NCI-H2107 treated with DMSO at 0.1 percent for 48 hours (cell line): Measurements from ENCODE around the gene TRIM54.

Source experiments
- DNase-seq: peaks from one replicate; lab custom pipeline; 2025; ENCODE audit not compliant: unreplicated experiment; lab: John Stamatoyannopoulos, UW

TRIM54 gene

DNA sequence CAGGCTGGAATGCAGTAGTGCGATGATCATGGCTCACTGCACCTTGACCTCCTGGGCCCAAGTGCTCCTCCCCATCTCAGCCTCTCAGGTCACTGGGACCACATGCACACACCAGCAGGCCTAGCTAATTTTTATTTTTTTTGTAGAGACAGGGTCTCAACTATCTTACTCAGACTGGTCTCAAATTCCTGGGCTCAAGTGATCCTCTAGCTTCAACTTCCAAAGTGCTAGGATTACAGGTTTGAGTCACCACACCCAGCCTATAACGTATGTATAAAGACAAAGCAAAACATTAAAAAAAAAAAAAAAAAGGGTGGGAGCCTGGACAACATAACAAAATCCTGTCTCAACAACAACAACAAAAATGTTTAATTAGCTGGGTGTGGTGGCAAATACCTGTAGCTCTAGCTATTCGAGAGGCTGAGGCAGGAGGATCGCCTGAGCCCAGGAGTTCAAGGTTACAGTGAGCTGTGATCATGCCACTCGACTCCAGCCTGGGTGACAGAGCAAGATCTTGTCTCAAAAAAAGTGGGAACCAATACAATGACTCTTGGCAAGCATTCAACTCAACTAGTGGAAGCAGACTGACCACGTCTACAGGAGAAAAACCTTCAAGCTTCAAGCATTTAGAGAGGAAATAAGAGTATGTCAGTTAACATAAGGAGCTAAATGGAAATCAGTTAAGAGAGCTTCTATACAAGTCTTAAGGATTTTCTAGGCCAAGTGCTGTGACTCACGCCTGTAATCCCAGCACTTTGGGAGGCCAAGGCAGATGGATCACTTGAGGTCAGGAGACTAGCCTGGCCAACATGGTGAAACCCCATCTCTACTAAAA lies 71.8 kb downstream of the TRIM54 start:
- no peak for DNase-seq

DNA sequence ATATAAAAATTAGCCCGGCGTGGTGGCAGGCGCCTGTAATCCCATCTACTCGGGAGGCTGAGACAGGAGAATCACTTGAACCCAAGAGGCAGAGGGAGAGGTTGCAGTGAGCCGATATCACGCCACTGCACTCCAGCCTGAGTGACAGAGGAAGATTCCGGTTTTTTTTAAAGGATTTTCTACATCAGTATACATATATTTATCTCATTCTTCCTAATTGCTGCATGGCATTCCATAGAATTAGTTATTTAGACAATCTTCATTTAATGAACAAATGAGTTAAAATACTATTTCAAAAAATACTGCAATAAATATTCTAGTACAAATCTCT lies 72.3 kb downstream of the TRIM54 start:
- no peak for DNase-seq

DNA sequence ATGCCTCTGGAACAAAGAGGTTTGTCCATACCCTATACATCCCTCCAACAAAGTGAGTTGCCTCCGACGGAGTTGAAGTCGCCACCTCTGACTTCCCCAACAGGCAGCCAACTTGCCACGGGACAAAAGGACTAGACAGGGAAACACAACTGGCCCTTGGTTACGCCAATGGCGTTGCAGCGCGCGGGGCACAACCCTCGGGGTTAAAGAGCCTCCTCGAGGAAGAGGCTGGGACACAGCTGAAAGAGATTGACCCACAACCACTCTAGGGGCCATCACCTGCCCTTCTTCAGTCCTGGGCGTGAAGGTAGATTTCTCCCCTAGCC lies 73.8 kb downstream of the TRIM54 start:
- DNase-seq: no peak

DNA sequence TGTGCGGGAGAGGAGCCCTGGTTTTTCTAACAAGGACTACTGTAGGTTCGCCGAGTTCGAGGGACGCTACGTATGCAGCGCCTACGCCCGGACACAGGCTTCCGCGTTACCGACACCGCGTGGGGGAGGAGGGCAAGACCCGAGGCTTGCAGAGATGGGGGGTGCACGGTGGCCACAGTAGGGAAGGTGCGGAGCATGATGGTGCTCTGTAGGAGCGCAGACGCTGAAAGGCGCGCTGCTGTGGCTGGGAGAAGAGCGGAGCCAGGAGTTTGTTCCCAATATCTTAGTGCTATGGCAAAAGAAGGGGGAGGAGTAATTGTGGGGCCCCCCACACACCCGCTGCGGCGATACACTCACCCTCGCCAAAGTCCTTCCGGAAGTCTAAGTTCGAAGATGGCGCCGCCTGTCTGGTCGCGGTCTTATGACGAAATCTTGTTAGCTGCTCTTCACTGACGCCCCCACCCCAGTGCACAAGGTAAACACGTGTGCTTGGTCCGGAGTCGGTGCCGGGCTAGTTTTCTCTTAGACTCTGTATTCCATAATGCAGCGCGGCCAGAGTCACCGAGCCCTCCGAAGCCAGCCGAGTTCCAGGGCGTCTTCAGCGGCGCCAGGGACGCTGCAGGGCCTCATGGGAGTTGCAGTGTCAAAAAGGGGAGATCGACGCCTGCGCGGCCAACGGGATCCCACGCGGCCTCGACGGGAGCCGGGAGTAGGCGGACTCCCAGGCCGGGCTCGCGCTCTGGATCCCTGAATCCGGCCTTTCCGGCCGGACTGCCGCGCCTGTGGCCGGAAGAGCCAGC lies 74.4 kb downstream of the TRIM54 start, which contains the start of gene GTF3C2:
Gene GTF3C2, minus strand, starts transcription at position 383 of the 800 bp plus-strand sequence. CDS start 13,210 bp downstream, outside the sequence.
- peak; percentile 88 for DNase-seq
